NCI-H2081 (cell line): ENCODE results near the gene HMBS.
"Not testable (repeated sequence)": the region's sequence is repeated elsewhere in the genome, so short reads cannot be mapped to it uniquely, and the experiment has no call there.

ENCODE experiments used
- DNase-seq, 2 experiments: peaks; one replicate each; lab custom pipeline; 2025; lab: John Stamatoyannopoulos, UW

HMBS gene

DNA sequence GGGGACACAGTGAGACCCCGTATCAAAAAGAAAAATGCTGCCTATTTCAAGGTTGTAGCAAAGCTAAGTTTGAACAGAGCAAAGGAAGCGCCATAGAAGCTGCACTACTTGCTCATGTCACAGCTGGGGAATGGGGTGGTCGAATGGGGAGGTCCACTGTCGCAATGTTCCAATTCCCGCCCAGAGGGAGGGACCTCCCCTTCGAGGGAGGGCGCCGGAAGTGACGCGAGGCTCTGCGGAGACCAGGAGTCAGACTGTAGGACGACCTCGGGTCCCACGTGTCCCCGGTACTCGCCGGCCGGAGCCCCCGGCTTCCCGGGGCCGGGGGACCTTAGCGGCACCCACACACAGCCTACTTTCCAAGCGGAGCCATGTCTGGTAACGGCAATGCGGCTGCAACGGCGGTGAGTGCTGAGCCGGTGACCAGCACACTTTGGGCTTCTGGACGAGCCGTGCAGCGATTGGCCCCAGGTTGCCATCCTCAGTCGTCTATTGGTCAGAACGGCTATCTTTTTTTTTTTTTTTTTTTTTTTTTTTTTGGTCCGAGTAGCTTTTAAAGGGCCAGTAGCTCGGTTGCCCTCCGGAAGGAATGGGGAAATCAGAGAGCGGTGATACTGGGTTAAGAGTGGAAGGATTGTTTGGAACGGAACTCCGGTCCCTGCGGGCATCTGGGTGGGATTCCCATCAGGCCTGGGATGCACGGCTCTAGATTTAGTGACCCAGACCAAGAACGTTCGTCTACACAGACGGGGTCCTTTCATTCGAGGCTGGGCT lies at the start of gene HMBS:
TSS of gene HMBS (plus strand) at position 219 of the 774 bp plus-strand sequence. CDS start at position 372, 153 bp downstream.
- DNase-seq: peak; percentile 94 to 96

DNA sequence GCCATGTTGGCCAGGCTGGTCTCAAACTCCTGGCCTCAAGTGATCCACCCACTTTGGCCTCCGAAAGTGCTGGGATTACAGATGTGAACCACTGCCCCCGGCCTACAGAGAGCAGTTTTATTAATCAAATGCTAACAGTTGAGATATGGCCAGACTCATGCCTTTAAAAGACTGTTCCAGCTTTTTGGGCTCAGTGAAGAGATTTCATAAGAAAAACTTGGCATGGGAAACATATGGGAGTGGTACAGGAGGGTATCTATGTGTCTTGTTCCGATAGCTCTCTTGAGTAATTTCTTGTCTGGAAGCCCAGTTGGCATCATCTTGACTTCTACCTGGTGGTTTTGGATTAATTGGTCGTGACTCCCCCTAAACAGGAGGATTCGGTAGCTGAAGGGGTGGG lies 45.8 kb upstream of the HMBS start:
- DNase-seq: no peak

DNA sequence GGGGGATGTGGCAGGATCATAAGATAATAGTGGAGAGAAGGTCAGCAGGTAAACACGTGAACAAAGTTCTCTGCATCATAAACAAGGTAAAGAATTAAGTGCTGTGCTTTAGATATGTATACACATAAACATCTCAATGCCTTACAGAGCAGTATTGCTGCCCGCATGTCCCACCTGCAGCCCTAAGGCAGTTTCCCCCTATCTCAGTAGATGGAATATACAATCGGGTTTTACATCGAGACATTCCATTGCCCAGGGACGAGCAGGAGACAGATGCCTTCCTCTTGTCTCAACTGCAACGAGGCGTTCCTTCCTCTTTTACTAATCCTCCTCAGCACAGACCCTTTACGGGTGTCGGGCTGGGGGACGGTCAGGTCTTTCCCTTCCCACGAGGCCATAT lies 45.2 kb upstream of the HMBS start:
- not testable (repeated sequence) for DNase-seq

DNA sequence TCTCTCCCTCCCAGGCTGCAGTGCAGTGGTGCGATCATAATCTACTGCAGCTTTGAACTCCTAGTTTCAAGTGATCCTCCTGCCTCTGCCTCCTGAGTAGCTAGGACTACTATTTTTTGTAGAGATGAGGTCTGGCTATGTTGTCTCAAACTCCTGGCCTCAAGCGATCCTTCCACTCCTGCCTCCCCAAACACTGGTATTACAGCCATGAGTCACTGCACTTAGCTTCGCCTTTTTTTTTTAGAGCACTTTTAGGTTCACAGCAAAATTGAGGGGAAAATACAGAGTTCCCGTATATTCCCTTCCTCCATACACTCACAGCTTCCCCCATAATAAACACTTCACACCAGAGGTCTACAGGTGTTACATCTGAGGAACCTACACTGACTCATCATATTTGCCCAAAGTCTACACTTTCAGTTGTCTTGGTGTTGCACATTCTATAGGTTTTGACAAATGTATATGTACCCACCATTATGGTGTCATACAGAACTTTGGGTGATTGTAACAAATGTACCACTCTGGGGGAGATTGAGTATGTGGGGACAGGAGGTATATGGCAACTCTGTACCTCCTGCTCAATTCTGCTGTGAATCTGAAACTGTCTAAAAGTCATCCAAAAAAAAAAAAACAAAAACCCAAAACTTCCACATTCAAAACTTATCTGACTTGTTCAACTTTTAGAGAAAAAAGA lies 42.7 kb upstream of the HMBS start:
- no peak for DNase-seq

DNA sequence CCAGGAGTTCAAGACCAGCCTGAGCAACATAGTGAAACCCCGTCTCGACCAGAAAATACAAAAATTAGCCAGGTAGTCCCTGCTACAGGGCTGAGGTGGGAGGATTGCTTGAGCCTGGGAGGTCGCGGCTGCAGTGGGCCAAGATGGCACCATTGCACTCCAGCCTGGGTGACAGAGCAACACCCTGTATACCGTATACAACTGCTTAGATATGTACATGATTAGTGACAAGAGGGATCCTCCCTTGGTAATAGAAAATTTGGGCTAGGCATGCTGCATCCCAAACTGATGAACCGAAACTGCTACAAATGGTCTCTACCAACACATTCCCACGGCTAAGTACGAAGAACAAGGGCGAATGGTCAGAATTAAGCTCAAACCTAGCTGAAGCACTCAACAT lies 41.8 kb upstream of the HMBS start:
- DNase-seq: no peak

DNA sequence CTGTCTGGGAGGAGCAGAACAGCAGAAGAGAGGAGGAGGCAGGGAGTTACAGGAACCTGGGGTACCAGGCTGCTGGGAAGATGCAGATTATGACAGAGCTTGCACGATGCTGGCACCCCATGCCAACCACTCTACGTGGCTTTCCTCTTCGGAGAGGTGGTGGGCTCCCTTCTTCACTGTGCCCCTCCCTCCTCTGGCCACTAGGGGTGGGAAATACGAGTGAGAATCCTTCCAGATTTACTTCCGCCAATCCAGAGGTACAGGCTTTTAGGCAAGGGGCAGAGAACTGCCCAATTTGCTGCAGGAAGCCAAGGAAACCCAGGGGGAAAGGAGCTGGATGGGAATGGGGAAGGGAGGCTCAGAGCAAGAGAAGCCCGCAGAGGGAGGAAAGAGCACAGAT lies 40.0 kb upstream of the HMBS start:
- no peak for DNase-seq

DNA sequence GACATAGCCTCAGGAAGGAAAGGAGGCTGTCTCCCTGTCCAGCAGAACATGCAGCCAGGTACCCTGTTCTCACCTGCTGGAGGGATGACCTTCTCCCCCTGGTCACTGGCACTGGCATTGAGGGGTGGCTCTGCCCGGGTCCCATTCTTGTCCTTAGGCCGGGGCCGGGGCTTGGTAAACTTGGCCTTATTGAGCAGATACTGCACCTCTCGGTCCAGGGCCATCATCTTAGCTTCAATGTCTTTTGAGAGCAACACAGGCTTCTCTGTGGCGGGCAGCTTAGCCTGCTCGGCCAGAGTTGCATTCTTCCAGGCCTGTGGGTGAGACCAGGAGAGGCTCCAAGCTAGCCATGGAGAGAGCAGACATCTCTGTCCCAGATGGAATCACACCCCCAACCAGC lies 38.2 kb upstream of the HMBS start:
- no peak for DNase-seq

DNA sequence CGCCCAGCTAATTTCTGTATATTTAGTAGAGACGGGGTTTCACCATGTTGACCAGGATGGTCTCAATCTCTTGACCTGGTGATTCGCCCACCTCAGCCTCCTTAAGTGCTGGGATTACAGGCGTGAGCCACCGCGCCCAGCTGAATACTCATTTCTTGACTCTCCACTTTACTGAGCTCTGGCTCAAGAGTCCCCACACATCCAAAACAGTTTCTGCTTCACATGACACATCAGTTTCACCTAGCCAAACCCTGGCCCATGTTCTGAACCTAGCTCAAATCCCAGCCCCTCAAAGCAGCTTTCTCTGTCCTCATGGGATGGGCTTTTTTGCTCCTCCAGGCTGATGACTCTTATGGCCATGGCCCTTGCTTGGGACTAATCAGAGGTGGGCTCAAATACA lies 37.5 kb upstream of the HMBS start:
- DNase-seq: no peak

DNA sequence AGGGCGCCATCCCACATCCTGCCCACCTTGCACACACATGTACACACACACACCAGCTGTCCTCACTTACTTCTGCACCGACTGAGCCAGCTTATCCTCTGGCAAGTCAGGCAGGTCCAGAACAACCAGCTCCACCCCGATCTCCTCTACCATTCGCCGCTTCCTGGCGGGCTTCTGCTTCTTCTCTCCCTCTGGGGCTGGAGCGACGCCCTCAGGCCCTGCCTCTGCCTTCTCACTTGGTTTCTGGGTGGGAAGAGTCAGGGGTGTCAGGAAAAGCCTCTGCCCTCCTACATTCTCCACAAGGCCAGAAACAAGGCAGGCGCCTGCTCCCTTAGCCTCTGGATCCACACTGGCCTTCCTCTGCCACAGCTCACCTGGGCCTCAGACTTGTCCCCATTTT lies 36.0 kb upstream of the HMBS start:
- no peak for DNase-seq

DNA sequence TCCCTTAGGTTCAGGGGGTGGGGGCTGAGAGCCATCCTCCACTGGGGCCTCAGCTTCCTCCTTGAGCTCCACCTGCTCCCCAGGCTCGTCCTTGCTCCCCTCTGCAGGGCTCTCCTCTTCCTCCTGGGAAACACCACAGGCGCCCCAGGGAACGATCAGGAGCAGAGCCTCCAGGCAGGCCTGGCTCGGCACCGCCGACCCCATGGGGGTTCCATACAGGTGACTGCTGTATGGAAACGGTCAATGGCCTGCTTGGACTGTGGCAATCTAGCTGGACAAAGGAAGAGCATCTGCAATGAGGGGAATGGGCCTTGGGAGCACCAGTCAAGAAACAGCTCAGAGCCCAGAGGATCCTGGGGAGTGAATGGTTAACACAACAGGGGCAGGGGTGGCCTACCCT lies 35.6 kb upstream of the HMBS start:
- DNase-seq: no peak

DNA sequence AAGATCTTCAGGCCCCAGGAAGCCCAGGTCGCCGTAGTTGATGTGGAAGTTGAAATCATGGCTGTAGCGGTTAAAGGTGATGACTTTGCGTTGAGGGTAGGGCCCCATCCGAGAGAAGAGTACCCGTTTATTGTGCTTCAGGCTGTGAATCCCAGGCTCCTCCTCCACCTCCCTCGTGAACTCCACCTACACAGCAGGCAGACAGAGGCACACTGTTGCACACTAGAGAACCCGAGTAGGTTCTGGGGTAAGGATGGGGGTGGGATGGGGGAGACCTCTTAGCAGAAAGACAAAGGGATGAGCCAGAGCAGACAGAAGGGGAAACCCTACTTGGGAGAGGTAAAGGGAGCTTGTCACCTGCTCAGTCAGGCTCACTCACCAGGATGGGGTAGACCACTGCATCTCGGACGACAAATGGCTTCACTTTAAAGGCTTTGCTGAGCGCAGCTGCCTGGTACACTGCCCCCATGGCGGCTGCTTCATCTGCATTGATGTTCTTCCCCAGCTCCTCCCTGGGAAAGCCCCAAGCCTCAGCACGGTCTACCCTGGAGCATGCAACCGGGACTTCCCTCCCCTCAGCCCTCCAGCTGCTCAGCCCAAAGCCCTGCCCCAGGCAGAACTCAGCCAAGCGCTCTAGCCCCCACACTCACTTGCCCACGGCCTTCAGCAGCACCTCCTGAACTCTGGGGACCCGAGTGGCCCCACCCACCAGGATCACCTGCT lies 33.1 kb upstream of the HMBS start:
- DNase-seq: no peak

DNA sequence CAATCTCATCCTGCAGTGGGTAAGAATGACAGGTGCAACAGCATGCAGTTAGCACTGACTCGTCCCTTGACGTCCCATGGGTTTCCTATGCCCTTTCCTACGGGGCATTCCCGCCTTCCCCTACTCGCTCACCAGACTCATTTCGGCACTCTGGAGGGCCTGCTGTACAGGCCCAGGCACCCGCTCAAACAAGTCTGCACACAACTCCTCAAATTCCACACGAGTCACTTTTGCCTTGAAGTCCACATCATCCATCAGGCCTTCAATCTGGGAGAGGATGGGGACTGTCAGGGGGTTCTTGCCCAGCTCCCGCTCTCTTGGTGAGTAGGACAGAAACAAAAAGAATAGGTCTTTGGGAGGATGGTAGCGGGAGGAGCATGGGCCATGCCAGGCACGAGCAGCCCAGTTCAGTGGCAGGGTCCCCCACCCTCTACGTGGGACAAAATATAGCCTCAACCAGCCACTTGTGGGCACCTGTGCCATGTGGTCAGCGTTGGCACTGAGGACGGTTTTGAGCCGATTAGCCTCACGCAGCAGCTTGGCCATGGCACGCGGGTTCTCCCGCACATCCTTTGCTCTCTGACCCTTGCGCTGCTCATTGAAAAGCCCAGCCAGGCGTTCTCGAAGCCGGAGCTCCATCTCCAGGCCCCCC lies 32.4 kb upstream of the HMBS start:
- DNase-seq: no peak

DNA sequence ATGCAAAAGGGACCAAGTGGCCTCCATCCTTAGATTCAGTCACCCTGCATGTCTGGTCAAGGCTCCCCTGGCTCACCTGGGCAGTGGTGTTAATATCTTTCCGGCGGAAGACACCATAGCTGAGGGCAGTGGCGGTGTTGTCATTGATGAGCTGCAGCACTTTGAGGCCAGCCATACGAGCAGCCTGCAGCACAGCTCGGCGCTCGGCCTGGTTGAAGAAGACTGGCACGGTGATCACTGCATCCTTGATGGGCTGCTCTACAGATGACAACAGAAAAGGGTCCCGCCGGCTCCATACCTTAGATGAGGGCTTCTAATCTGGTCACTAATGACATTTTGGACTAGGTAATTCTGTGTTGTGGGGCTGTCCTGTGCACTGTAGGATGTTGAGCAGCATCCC lies 30.3 kb upstream of the HMBS start:
- no peak for DNase-seq

DNA sequence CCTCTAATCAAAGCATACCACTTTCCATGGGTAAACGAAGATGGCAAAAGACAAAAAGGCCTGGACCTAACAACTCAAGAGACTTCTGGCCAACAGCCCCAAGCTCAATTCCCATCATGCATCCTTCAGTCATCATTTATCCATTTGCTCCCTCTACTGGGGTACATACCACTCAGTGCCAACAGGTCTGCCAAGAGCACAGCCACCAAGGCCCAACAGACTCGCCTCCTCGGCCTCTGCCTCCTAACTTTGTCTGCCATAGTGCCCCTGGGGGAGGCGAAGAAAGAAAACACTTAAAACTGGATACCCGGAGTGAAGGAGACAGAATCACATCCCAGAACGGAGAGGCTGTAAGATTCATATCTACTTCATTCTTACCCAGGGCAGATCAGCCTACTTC lies 28.8 kb upstream of the HMBS start:
- DNase-seq: peak in 1 of 2 experiments; percentile 36

DNA sequence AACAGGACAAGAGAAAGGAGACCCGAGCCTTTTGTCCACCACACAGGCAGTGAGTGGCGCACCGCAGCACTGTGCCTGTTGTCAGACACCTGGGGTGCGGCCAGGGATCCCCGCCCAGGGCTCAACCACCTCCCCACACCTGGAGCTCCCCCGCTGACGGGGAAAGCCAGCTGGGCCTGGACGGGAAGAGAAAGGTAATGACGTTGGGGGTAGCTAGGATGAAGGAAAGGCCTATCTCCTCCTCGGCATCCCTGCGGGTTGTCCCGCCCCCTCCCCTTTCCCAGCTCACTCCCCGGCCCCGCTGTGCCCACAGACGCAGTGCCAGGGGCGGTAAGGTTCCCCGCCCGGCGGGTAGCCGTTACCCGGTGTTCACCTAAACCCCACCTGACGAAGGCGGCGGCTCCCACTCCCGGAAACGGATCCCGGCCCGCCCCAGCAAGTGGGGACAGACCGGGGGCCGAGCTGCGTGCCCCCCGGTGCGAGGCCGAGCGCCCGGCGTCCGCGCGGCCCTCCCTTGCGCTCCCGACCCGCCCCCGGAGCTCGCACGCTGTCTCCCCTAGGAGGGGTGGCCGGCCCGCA lies 28.2 kb upstream of the HMBS start:
- DNase-seq: peak; percentile 61 to 78

DNA sequence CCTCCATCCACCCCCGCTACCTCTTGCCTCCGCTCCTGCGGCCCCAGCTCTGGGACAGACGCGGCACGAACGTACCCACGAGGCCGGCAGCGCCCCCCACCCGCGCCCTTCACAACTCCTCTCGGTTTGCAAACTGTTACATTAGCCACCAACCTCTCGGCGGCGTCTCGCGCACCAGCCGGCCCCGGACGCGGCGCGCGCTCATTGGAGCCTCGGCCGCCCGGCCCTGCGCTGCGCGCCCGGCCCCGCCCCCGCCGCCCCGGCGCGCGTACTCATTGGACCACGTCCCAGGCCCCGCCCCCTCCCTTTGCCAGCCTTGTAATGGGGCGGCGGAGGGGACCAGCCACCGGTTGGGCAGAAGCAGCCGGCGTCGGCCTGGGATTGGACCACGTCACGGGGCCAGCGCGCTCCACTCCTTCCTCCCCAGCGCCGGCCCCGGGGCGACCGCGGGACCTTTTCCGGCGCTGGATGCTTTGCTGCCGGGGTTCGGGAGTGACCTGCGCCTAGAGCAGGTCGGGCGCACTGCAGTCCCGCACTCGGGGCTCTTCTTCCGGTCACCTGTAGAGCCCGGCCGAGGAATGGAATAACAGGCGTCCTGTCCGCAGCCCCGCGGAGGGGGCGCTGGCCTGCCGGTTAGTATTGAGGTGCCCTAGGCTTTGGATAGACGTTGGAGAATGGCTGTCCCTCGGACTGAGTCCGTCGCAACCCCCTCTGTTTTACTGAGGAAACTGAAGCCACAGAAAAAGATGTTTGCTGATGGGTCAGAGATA lies 27.5 kb upstream of the HMBS start, which contains the start of gene HYOU1:
TSS of gene HYOU1 (minus strand) at position 206 of the 770 bp plus-strand sequence. CDS start 1,045 bp downstream, outside the sequence.
- peak; percentile 97 to 99 for DNase-seq

DNA sequence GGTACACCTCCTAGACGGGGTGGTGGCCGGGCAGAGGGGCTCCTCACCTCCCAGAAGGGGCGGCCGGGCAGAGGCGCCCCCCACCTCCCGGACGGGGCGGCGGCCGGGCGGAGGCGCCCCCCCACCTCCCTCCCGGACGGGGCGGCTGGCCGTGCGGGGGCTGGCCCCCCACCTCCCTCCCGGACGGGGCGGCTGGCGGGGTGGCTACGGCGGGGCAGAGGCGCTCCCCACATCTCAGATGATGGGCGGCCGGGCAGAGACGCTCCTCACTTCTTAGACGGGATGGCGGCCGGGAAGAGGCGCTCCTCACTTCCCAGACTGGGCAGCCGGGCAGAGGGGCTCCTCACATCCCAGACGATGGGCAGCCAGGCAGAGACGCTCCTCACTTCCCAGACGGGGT lies 25.6 kb upstream of the HMBS start:
- DNase-seq: not testable (repeated sequence)

DNA sequence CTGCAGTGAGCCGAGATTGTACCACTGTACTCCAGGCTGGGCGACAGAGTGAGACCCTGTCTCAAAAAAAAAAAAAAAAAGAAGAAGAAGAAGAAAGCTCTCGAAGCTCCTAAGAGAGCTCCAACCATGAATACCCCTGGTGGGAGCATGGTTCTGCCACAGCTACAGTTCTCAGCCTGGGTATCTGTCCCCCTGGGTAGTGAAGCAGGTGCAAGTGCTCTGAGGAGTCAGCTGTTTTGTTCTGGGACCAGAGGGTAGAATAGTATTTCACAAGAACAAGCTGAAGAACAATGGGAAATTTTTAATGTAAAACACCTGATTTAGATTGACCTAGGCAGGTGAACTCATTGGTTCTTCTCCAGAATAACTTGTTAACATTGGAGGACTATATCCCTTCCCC lies 23.4 kb upstream of the HMBS start:
- DNase-seq: no peak

DNA sequence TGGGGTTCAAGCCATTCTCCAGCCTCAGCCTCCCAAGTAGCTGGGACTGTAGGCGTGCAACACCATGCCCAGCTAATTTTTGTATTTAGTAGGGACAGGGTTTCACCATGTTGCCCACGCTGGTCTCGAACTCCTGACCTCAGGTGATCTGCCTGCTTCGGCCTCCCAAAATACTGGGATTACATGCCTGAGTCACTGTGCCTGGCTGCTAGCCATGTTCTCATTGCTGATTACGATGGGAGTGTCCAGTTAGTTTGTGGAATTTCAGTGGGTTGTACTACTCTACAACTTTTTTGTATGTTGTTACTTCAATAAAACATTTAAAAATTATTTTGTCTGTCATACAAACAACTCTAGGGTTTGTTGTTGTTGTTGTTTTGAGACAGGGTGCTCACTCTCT lies 21.9 kb upstream of the HMBS start:
- DNase-seq: no peak

DNA sequence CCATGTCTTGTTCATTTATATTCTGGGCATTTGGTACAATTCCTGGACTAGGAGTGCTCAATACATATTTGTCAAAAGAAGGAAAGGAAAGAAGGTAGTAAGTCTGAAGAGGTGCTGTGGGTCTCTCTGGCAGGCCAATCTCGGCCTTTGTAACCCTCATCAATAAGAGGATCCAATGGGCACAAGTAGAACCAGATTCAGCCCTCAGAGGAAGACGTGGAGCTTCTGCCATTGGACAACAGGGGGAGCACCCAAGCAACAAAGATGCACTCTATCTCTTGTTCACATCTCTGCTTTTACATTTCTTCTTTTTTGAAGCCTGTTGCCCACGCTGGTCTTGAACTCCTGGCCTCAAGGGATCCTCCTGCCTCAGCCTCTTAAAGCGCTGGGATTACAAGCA lies 19.3 kb upstream of the HMBS start:
- DNase-seq: peak in 1 of 2 experiments; percentile 2
